HG02973 (cell line): ENCODE measurements around the gene DBP.

Experiments
- ATAC-seq: cut with Tn5 transposase; IDR thresholded peaks from one replicate; pipeline ENCODE4 v1.9.1; 2021; ENCODE audit warnings: moderate library complexity; ENCODE audit not compliant: unreplicated experiment

Gene DBP

GRCh38 chr19:48587387-48587786, 49.8 kb downstream of the DBP start:
- no peak for ATAC-seq

GRCh38 chr19:48582168-48582567, 55.0 kb downstream of the DBP start:
- ATAC-seq, result no peak
